ENCODE data around the gene RAB40C. TPM values are rescaled to one million over a fixed set of nuclear protein-coding genes. Genes with fewer than 3 reads are reported as not detected.

The RAB40C gene
- total RNA-seq, 4 donors from 2014 or later = 17.7 to 28.3 (median 22.1) TPM

DNA sequence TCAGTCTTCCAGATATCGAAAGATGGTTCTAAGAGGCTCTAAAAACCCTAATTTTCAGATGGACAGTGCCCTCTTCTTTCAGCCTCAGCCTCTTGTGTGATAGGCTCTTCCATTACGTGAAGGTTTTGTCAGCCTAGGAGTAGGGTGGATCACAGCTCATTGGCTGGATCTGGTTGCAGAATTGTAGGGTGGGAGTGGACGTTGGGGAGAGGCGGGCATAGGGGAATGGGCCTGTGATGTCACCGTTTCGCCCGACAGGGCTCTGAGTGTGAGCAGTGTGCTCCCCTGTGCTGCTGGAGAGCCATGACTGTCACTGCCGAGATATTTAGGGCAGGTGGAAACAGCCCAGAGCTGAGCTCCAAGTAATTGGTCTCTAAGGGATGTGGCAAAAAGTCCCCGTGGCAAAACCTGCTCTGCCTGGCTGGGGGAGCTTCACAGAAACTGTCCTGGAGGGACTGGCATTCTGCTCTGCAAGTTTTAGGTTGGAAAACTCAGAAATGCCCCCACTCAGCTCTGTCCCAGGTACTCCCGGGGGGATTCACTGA is 34.7 kb downstream of the RAB40C start:
- Histone ChIP-seq H3K4me3 (no peak overlapping the region), H3K27me3 (no peaks in the 10 kb centered on the region), H3K27ac (no peak overlapping the region), H3K9me3 (no peaks in the 10 kb centered on the region), H3K4me1 (peaks cover 0 to 15% (median under 1%) of the 10 kb centered on the region in 3 donors), H3K36me3 (peaks cover 0 to 50% of the 10 kb centered on the region in 2 donors)
- no CpG with 5 or more reads among the region's 10 CpGs for WGBS, 2 donors (ENCODE audit: low coverage in 1 of 2)
- TF ChIP-seq POLR2A (IDR thresholded peaks at IDR 0.05) (no peak), POLR2AphosphoS5 (IDR thresholded peaks at IDR 0.05) (no peak), EP300 (IDR thresholded peaks at IDR 0.05) (no peak)
- TF ChIP-seq, protein P1, sequence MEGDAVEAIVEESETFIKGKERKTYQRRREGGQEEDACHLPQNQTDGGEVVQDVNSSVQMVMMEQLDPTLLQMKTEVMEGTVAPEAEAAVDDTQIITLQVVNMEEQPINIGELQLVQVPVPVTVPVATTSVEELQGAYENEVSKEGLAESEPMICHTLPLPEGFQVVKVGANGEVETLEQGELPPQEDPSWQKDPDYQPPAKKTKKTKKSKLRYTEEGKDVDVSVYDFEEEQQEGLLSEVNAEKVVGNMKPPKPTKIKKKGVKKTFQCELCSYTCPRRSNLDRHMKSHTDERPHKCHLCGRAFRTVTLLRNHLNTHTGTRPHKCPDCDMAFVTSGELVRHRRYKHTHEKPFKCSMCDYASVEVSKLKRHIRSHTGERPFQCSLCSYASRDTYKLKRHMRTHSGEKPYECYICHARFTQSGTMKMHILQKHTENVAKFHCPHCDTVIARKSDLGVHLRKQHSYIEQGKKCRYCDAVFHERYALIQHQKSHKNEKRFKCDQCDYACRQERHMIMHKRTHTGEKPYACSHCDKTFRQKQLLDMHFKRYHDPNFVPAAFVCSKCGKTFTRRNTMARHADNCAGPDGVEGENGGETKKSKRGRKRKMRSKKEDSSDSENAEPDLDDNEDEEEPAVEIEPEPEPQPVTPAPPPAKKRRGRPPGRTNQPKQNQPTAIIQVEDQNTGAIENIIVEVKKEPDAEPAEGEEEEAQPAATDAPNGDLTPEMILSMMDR (IDR thresholded peaks at IDR 0.05) = no peak
- no peak for ATAC-seq

DNA sequence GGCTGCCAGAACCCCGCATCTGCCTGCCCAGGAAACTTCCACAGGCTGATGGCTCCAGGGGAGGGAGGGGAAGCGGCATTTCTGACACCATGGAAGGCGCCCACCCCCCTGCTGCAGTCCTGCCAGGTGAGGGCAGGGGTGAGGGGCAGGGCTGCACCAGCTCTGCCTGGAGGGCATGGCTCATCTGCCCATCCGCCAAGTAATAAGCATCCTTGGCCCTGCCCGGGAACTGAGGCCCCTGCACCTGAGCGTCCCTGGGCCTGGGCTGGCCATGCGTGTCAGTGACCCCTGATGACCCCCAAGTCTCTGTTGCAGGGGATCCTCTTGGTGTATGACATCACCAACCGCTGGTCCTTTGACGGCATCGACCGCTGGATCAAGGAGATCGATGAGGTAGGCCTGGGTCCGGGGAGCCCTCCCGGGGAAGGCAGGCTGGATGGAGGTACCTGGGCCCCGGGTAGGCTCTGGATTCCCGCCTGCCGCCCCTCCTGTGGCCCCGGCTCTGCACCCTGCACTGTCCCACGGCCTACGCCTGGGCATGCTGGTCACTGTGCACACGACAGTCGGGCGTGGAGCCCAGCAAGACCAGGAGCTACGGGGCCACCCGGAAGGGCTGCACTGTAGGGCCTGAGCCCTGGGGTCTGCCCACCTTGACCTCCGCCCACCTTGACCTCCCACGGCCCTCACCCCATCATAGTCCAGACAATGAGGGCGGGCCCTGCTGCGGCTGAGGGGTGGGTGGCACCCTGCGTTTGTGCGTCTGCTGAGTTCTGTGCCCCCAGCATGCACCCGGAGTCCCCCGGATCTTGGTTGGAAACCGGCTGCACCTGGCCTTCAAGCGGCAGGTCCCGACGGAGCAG is 35.5 kb downstream of the RAB40C start:
- Histone ChIP-seq H3K27me3 (no peaks in the 10 kb centered on the region), H3K27ac (no peak overlapping the region), H3K4me3 (no peak overlapping the region), H3K36me3 (peaks cover 0 to 50% of the 10 kb centered on the region in 2 donors), H3K4me1 (peaks cover 0 to 22% (median 8%) of the 10 kb centered on the region in 3 donors), H3K9me3 (no peaks in the 10 kb centered on the region)
- no CpG with 5 or more reads among the region's 37 CpGs for WGBS, 2 donors (ENCODE audit: low coverage in 1 of 2)
- no peak for ATAC-seq
- no peak for TF ChIP-seq POLR2AphosphoS5 (IDR thresholded peaks at IDR 0.05)
- TF ChIP-seq EP300 (IDR thresholded peaks at IDR 0.05) = no peak

GRCh38 chr16:625977-626765 is 36.3 kb downstream of the RAB40C start:
- H3K36me3 ChIP-seq = peaks cover 0 to 46% of the 10 kb centered on the region in 2 donors
- peaks cover 0 to 28% (median 16%) of the 10 kb centered on the region in 3 donors for H3K4me1 ChIP-seq
- peak overlapping the region in 2 of 4 donors; percentile 35 to 43 for H3K27ac ChIP-seq
- H3K27me3 ChIP-seq = peaks cover 7% of the 10 kb centered on the region
- no peak overlapping the region for H3K4me3 ChIP-seq
- no peaks in the 10 kb centered on the region for H3K9me3 ChIP-seq
- 86% methylated on average over 7 of the region's 35 CpGs; no CpG with 5 or more reads in 1 of the 2 donors for WGBS, 2 donors (ENCODE audit: low coverage in 1 of 2)
- no peak for TF ChIP-seq EP300 (IDR thresholded peaks at IDR 0.05)
- no peak for TF ChIP-seq POLR2AphosphoS5 (IDR thresholded peaks at IDR 0.05)
- TF ChIP-seq, protein P1 (IDR thresholded peaks at IDR 0.05) = no peak
- TF ChIP-seq POLR2A (IDR thresholded peaks at IDR 0.05) = no peak
- no peak for ATAC-seq

DNA sequence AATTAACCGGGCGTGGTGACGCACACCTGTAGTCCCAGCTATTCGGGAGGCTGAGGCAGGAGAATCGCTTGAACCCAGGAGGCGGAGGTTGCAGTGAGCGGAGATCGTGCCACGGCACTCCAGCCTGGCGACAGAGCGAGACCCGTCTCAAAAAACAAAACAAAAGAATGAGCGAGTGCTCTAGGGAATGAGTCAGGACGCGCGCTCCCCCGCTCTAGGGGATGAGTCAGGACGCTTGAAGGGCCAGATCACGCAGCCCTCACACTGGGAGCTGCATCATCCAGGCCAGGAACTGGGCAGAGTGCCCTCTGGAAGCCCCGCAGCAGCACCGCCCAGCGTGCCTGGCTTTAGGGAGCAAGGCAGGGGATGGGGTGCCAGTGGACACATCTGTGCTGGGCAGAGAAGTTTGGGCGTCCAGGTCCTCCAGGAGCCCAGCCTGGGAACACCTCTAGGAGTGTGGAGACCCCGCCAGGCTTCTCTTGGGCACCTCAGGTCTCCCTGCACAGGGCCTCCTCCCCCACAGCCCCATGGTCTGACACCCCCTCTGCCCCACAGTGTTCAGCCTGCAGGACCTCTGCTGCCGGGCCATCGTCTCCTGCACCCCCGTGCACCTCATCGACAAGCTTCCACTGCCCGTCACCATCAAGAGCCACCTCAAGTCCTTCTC is 37.1 kb downstream of the RAB40C start:
- ATAC-seq = no peak
- 73 to 88% methylated on average over 4 to 8 of the region's 29 CpGs for WGBS, 2 donors (ENCODE audit: low coverage in 1 of 2)
- Histone ChIP-seq H3K4me3 (no peak overlapping the region), H3K36me3 (peaks cover 0 to 40% of the 10 kb centered on the region in 2 donors), H3K27me3 (peaks cover 10% of the 10 kb centered on the region), H3K27ac (peak overlapping the region in 2 of 4 donors; percentile 35 to 43), H3K9me3 (no peaks in the 10 kb centered on the region), H3K4me1 (peaks cover 0 to 25% (median 18%) of the 10 kb centered on the region in 3 donors)
- TF ChIP-seq, protein P1 (IDR thresholded peaks at IDR 0.05) = no peak
- TF ChIP-seq EP300 (IDR thresholded peaks at IDR 0.05) = no peak
- TF ChIP-seq POLR2A (IDR thresholded peaks at IDR 0.05) = no peak
- TF ChIP-seq POLR2AphosphoS5 (IDR thresholded peaks at IDR 0.05) = no peak
